ENCODE data around the gene CLDN4. TPM values are rescaled to one million over a fixed set of nuclear protein-coding genes. Genes with fewer than 3 reads are reported as not detected.
"Not testable (repeated sequence)": the region's sequence is repeated elsewhere in the genome, so short reads cannot be mapped to it uniquely, and the experiment has no call there.

Gene CLDN4, protein sequence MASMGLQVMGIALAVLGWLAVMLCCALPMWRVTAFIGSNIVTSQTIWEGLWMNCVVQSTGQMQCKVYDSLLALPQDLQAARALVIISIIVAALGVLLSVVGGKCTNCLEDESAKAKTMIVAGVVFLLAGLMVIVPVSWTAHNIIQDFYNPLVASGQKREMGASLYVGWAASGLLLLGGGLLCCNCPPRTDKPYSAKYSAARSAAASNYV
- polyA plus RNA-seq (2012; rRNA removed) = 4.6 and 5.9 TPM in 2 replicates
- 1.9 and 3.1 TPM in 2 replicates for polyA plus RNA-seq (2012; cell fraction: cytosol; rRNA removed)
- 6.3 and 6.7 TPM in 2 replicates for polyA plus RNA-seq (2012; cell fraction: nucleus; rRNA removed)

DNA sequence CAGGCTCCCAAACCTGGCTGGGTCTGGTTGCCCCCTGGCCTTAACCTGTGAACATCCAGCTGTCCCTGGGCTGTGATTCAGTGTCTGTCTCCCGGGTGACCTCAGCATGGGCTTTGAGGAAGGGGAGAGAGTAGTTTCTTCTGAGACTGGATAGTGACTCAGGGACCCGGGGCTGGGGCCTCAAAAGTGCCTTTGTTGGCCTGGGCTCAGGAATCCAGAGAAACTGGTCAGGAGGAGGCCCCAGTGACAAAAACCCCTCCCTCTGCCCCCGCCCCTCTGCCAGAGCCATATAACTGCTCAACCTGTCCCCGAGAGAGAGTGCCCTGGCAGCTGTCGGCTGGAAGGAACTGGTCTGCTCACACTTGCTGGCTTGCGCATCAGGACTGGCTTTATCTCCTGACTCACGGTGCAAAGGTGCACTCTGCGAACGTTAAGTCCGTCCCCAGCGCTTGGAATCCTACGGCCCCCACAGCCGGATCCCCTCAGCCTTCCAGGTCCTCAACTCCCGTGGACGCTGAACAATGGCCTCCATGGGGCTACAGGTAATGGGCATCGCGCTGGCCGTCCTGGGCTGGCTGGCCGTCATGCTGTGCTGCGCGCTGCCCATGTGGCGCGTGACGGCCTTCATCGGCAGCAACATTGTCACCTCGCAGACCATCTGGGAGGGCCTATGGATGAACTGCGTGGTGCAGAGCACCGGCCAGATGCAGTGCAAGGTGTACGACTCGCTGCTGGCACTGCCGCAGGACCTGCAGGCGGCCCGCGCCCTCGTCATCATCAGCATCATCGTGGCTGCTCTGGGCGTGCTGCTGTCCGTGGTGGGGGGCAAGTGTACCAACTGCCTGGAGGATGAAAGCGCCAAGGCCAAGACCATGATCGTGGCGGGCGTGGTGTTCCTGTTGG lies at the start of gene CLDN4:
CLDN4 (plus strand) TSS at position 316 of the 903 bp plus-strand sequence; CDS start at position 522, 206 bp downstream.
- H3K79me2 ChIP-seq (ENCODE audit: insufficient read depth) = no peaks in the 10 kb centered on the region

DNA sequence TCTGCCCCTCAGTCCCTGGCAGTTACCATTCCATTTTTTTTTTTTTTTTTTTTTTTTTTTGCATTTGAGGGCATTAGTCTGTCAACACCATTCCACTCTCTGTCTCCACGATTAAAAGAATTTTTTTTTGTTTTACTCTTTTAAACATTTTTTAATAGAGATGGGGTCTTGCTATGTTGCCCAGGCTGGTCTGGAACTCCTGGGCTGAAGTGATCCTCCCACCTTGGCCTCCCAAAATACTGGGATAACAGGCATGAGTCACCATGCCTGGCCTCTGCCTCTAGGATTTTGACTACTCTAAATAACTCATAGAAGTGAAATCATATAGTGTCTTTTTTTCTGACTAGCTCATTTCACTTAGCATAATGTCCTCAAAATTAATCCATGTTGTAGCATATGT lies 44.2 kb upstream of the CLDN4 start:
- no peaks in the 10 kb centered on the region for H3K4me1 ChIP-seq (ENCODE audit: control insufficient read depth in 1 of 2, insufficient read depth in 2 of 2, low read depth in 1 of 2, low read length in 1 of 2)
- no peaks in the 10 kb centered on the region for H3K79me2 ChIP-seq (ENCODE audit: insufficient read depth)
- H3K4me3 ChIP-seq (ENCODE audit: low read depth in 2 of 2, low read length in 1 of 2) = no peak overlapping the region
- no peaks in the 10 kb centered on the region for H3K9me2 ChIP-seq
- no peak overlapping the region for H3K9ac ChIP-seq
- WGBS (ENCODE audit: low lambda C conversion rate) = 67% methylated on average over 1 of the region's 1 CpG
- POLR2A ChIA-PET = no interaction called here
- peaks cover 6% of the 10 kb centered on the region; the same call in 1 of the 2 replicates for H3K9me3 ChIP-seq
- CTCF ChIA-PET = interaction anchor here (0.7 to 1.3 kb wide), 2 partner anchors 9 to 79 kb away, joined by 3 read pairs; no protein-coding TSS in a partner anchor
- H3K27ac ChIP-seq (ENCODE audit: low read depth in 2 of 2, low read length in 1 of 2) = no peak overlapping the region
- H3F3A ChIP-seq (replicated peaks; ENCODE audit: insufficient read depth) = no peaks in the 10 kb centered on the region
- no peaks in the 10 kb centered on the region for H3K27me3 ChIP-seq (ENCODE audit: insufficient read depth)
- no peak overlapping the region for H3K4me2 ChIP-seq
- TF ChIP-seq FOXM1 (IDR thresholded peaks at IDR 0.05; ENCODE audit: low read depth) (no peak), JUND (IDR thresholded peaks at IDR 0.05) (no peak)
- TF ChIP-seq, protein P1, sequence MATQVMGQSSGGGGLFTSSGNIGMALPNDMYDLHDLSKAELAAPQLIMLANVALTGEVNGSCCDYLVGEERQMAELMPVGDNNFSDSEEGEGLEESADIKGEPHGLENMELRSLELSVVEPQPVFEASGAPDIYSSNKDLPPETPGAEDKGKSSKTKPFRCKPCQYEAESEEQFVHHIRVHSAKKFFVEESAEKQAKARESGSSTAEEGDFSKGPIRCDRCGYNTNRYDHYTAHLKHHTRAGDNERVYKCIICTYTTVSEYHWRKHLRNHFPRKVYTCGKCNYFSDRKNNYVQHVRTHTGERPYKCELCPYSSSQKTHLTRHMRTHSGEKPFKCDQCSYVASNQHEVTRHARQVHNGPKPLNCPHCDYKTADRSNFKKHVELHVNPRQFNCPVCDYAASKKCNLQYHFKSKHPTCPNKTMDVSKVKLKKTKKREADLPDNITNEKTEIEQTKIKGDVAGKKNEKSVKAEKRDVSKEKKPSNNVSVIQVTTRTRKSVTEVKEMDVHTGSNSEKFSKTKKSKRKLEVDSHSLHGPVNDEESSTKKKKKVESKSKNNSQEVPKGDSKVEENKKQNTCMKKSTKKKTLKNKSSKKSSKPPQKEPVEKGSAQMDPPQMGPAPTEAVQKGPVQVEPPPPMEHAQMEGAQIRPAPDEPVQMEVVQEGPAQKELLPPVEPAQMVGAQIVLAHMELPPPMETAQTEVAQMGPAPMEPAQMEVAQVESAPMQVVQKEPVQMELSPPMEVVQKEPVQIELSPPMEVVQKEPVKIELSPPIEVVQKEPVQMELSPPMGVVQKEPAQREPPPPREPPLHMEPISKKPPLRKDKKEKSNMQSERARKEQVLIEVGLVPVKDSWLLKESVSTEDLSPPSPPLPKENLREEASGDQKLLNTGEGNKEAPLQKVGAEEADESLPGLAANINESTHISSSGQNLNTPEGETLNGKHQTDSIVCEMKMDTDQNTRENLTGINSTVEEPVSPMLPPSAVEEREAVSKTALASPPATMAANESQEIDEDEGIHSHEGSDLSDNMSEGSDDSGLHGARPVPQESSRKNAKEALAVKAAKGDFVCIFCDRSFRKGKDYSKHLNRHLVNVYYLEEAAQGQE (IDR thresholded peaks at IDR 0.05; ENCODE audit: low read depth, low read length) = no peak
- no peaks in the 10 kb centered on the region for H3K36me3 ChIP-seq (replicated peaks in 1 of 2; ENCODE audit: control insufficient read depth in 1 of 2, insufficient read depth in 2 of 2, low read length in 1 of 2)
- DNase-seq = no peak
- H4K20me1 ChIP-seq (ENCODE audit: insufficient read depth) = no peaks in the 10 kb centered on the region
- no peak overlapping the region for H2AFZ ChIP-seq (ENCODE audit: low read depth)

More for the DNA sequence above, at the start of gene CLDN4:
- Histone ChIP-seq H3K9me2 (no peaks in the 10 kb centered on the region), H3K36me3 (replicated peaks in 1 of 2; ENCODE audit: control insufficient read depth in 1 of 2, insufficient read depth in 2 of 2, low read length in 1 of 2) (no peaks in the 10 kb centered on the region), H4K20me1 (ENCODE audit: insufficient read depth) (no peaks in the 10 kb centered on the region), H3K27me3 (ENCODE audit: insufficient read depth) (no peaks in the 10 kb centered on the region), H3F3A (replicated peaks; ENCODE audit: insufficient read depth) (peaks cover 17% of the 10 kb centered on the region), H3K4me1 (ENCODE audit: control insufficient read depth in 1 of 2, insufficient read depth in 2 of 2, low read depth in 1 of 2, low read length in 1 of 2) (peaks cover 19 to 54% of the 10 kb centered on the region in 2 experiments), H3K9ac (no peak within 1 kb of the TSS), H3K4me2 (0 out of 2 replicates have a peak within 1 kb of the TSS, but pooled peaks have one; percentile 16), H3K27ac (ENCODE audit: low read depth in 2 of 2, low read length in 1 of 2) (no peak within 1 kb of the TSS; a peak in 1 of 4 replicates), H2AFZ (ENCODE audit: low read depth) (no peak within 1 kb of the TSS), H3K9me3 (no peaks in the 10 kb centered on the region), H3K4me3 (ENCODE audit: low read depth in 2 of 2, low read length in 1 of 2) (no peak within 1 kb of the TSS)
- TF ChIP-seq, protein P2, sequence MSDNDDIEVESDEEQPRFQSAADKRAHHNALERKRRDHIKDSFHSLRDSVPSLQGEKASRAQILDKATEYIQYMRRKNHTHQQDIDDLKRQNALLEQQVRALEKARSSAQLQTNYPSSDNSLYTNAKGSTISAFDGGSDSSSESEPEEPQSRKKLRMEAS (IDR thresholded peaks at IDR 0.05; ENCODE audit: low read depth) = no peak
- no peak for TF ChIP-seq RAD21 (IDR thresholded peaks at IDR 0.05; ENCODE audit: low read length)
- TF ChIP-seq MEF2A (IDR thresholded peaks at IDR 0.05; ENCODE audit: borderline replicate concordance, low read depth) = no peak
- no peak for TF ChIP-seq SIN3A (IDR thresholded peaks at IDR 0.05; ENCODE audit: borderline replicate concordance, low read depth, low read length)
- TF ChIP-seq, protein P1 (IDR thresholded peaks at IDR 0.05; ENCODE audit: low read depth, low read length) = peak; percentile 79; the same call in 1 of the 2 replicates
- ChIA-PET CTCF (interaction anchor here (1.2 to 6.3 kb wide), 2 partner anchors 10 to 20 kb away, joined by 3 to 44 read pairs; partner anchors contain the start of gene METTL27), POLR2A (no interaction called here)
- DNase-seq = no peak
- 86% methylated on average over 28 of the region's 42 CpGs for WGBS (ENCODE audit: low lambda C conversion rate)

DNA sequence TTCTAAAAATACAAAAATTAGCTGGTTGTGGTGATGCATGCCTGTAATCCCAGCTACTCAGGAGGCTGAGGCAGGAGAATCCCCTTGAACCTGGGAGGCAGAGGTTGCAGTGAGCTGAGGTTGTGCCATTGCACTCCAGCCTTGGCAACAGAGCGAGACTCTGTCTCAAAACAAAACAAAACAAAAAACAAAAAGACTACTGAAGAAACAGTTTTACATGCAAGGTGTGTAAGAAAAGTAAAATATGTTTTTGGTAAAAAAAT lies 43.1 kb upstream of the CLDN4 start:
- H4K20me1 ChIP-seq (ENCODE audit: insufficient read depth); H3K9me3 ChIP-seq; H3K9me2 ChIP-seq; CTCF ChIA-PET; POLR2A ChIA-PET; H3K4me2 ChIP-seq; H3K9ac ChIP-seq; H3K36me3 ChIP-seq (replicated peaks in 1 of 2; ENCODE audit: control insufficient read depth in 1 of 2, insufficient read depth in 2 of 2, low read length in 1 of 2); H3K4me3 ChIP-seq (ENCODE audit: low read depth in 2 of 2, low read length in 1 of 2); H3K27ac ChIP-seq (ENCODE audit: low read depth in 2 of 2, low read length in 1 of 2); H3K4me1 ChIP-seq (ENCODE audit: control insufficient read depth in 1 of 2, insufficient read depth in 2 of 2, low read depth in 1 of 2, low read length in 1 of 2); H3F3A ChIP-seq (replicated peaks; ENCODE audit: insufficient read depth); DNase-seq; H3K79me2 ChIP-seq (ENCODE audit: insufficient read depth); H2AFZ ChIP-seq (ENCODE audit: low read depth); H3K27me3 ChIP-seq (ENCODE audit: insufficient read depth): not testable (repeated sequence)
- WGBS (ENCODE audit: low lambda C conversion rate) = 47% methylated on average over 1 of the region's 1 CpG
